Activated CD4-positive, CD25-positive, alpha-beta regulatory T cell treated with anti-CD3 and anti-CD28 coated beads, Interleukin-2, amount 50 U/mL, for 72 hours (primary cell): ENCODE results near the gene S100P.

Experiments
- DNase-seq: peaks from one replicate; pipeline ENCODE4 v3.0.0; 2021

Gene S100P

GRCh38 chr4:6673660-6674499 is 19.8 kb upstream of the S100P start:
- DNase-seq = peak; percentile 95

GRCh38 chr4:6674500-6675149 is 19.1 kb upstream of the S100P start:
- peak; percentile 57 for DNase-seq

- DNase-seq = no peak
These were observed 16.7 kb upstream of the S100P start for GRCh38 chr4:6676722-6677558.

GRCh38 chr4:6680372-6681034 is 13.2 kb upstream of the S100P start:
- DNase-seq = no peak

GRCh38 chr4:6681191-6681590 is 12.5 kb upstream of the S100P start:
- no peak for DNase-seq

GRCh38 chr4:6682862-6683590 is 10.7 kb upstream of the S100P start:
- DNase-seq = no peak

GRCh38 chr4:6684656-6685055 is 9.0 kb upstream of the S100P start:
- DNase-seq = no peak

GRCh38 chr4:6686104-6686787 is 7.4 kb upstream of the S100P start:
- DNase-seq = no peak

GRCh38 chr4:6687947-6688878 is 5.5 kb upstream of the S100P start:
- no peak for DNase-seq

- peak; percentile 57 for DNase-seq
These were observed 4.7 kb upstream of the S100P start for GRCh38 chr4:6688879-6689505.

GRCh38 chr4:6689506-6689960 is 4.1 kb upstream of the S100P start:
- DNase-seq = no peak

- DNase-seq = no peak
These were observed 1.3 kb upstream of the S100P start for GRCh38 chr4:6692379-6692778.

- no peak for DNase-seq
These were observed 872 bp upstream of the S100P start for GRCh38 chr4:6692806-6693205.

- DNase-seq = no peak
These were observed 661 bp downstream of the S100P start for GRCh38 chr4:6694177-6694901.

- DNase-seq = no peak
These were observed 2.3 kb downstream of the S100P start for GRCh38 chr4:6695660-6696610.

- DNase-seq = no peak
These were observed 2.9 kb downstream of the S100P start for GRCh38 chr4:6696611-6697010.

GRCh38 chr4:6697131-6697530 is 3.5 kb downstream of the S100P start:
- no peak for DNase-seq

- no peak for DNase-seq
These were observed 5.7 kb downstream of the S100P start for GRCh38 chr4:6699388-6699787.
